ENCODE data around the gene C5orf15. TPM values are rescaled to one million over a fixed set of nuclear protein-coding genes. Genes with fewer than 3 reads are reported as not detected.

The C5orf15 gene
- total and polyA plus RNA-seq, 9 of the 15 experiments (the other 6 are each of a cell fraction or from before 2014, with no cell fraction given), result 23.3 to 50.7 (median 35.5) TPM

DNA sequence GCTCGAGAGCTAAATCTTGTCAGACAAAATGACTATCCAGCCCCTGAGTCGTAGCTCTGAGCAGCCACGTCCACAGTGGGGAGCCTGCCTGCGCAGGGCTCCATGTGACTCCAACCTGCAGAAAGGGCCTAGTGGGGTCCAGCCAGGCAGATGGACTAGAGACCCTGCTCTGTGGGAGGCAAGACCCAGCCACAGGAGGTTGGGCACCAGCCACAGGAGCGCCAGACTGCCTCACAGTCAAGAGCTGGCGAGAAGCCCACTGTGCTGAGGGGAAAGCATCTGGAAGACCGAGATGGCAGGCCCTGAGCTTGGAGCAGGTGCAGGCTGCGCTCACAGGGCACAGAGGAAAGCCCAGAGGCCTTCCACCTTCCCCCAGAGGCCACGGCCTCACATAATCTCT is 61.4 kb downstream of the C5orf15 start:
- Histone ChIP-seq H3K9me1 (ENCODE audit: control insufficient read depth, insufficient read depth, low read length) (no peaks in the 10 kb centered on the region), H3K4me1 (replicated peaks in 1 of 2; ENCODE audit: control insufficient read depth in 2 of 2, insufficient read depth in 2 of 2, low read length in 2 of 2) (peaks cover 29 to 41% of the 10 kb centered on the region in 2 experiments; a peak in 4 of 5 replicates), H3K79me2 (ENCODE audit: control insufficient read depth, insufficient read depth, low read length) (no peaks in the 10 kb centered on the region), H2AFZ (ENCODE audit: low read depth, low read length) (peak overlapping the region; percentile 48; the same call in 1 of the 2 replicates), H3K9ac (ENCODE audit: insufficient read depth in 1 of 2, low read depth in 2 of 2, low read length in 2 of 2) (peak overlapping the region in 1 of 2 experiments; percentile 0; a peak in 1 of 4 replicates), H3K4me3 (no peak overlapping the region), H4K20me1 (replicated peaks; ENCODE audit: control insufficient read depth, insufficient read depth, low read length) (no peaks in the 10 kb centered on the region), H3K9me3 (replicated peaks; ENCODE audit: control insufficient read depth, insufficient read depth, low read depth, low read length) (no peaks in the 10 kb centered on the region), H3K4me2 (ENCODE audit: insufficient read depth, low read length) (no peak overlapping the region), H3K27ac (ENCODE audit: extremely low read depth, low read depth, low read length) (no peak overlapping the region), H3K27me3 (ENCODE audit: control insufficient read depth in 2 of 2, insufficient read depth in 2 of 2, low read length in 2 of 2) (no peaks in the 10 kb centered on the region), H3K36me3 (ENCODE audit: control insufficient read depth, insufficient read depth, low read length) (no peaks in the 10 kb centered on the region)
- in situ Hi-C loops (cut with MboI), result no loop called here
- 67% methylated on average over 8 of the region's 9 CpGs for WGBS (ENCODE audit: insufficient coverage, low coverage, missing lambda C conversion rate)
- TF ChIP-seq, protein P1, sequence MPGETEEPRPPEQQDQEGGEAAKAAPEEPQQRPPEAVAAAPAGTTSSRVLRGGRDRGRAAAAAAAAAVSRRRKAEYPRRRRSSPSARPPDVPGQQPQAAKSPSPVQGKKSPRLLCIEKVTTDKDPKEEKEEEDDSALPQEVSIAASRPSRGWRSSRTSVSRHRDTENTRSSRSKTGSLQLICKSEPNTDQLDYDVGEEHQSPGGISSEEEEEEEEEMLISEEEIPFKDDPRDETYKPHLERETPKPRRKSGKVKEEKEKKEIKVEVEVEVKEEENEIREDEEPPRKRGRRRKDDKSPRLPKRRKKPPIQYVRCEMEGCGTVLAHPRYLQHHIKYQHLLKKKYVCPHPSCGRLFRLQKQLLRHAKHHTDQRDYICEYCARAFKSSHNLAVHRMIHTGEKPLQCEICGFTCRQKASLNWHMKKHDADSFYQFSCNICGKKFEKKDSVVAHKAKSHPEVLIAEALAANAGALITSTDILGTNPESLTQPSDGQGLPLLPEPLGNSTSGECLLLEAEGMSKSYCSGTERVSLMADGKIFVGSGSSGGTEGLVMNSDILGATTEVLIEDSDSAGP (CRISPR knock-in tag; IDR thresholded peaks at IDR 0.05), result no peak
- TF ChIP-seq POLR2H (tag; IDR thresholded peaks at IDR 0.05; ENCODE audit: low read depth) (no peak), MBD2 (IDR thresholded peaks at IDR 0.05; ENCODE audit: borderline replicate concordance, low read depth) (no peak), EP300 (IDR thresholded peaks at IDR 0.05; ENCODE audit: low read length) (no peak), ZNF146 (CRISPR knock-in tag; IDR thresholded peaks at IDR 0.05; ENCODE audit: unreplicated experiment) (no peak), ZNF354B (CRISPR knock-in tag; IDR thresholded peaks at IDR 0.05) (no peak), ZNF695 (CRISPR knock-in tag; IDR thresholded peaks at IDR 0.05) (no peak), TCF7L2 (IDR thresholded peaks at IDR 0.05; ENCODE audit: low read depth, low read length) (no peak), ZNF408 (CRISPR knock-in tag; IDR thresholded peaks at IDR 0.05; ENCODE audit: low read depth) (no peak), PRMT5 (CRISPR knock-in tag; IDR thresholded peaks at IDR 0.05) (no peak), KDM2B (CRISPR knock-in tag; IDR thresholded peaks at IDR 0.05) (no peak), NCOA4 (IDR thresholded peaks at IDR 0.05; ENCODE audit: partially characterized antibody) (no peak)
- no peak for FAIRE-seq
- DNase-seq (ENCODE audit: extremely low read depth in 1 of 4, low spot score in 3 of 4), result no peak
- no TSS peak for BruUV-seq (replicated peaks)
- POLR2A ChIA-PET, result interaction anchor here (1.2 kb wide), 1 partner anchor 8 kb away, joined by 5 read pairs; no protein-coding TSS in a partner anchor
- no peak for ATAC-seq
- intact Hi-C loops (cut with micrococcal nuclease), result no loop called here
- CTCF ChIA-PET (ENCODE audit: low intra/inter-chr PET ratio), result no interaction called here

All from K562 (cell line).